ENCODE results near the gene OVCA2.

DNA sequence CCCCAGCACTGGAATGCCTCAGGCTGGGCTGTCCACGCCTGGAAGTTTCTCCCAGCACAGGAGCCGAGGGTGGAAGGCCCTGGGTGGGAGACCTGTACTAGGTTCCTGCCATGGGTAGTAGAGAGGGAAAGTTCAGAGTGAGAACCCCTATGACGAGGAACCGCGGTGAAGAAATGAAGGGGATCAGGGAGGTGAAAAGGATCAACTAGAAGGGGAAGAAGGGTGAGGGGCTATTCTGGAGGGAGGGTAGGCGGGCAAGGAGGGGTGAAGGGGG lies 18.5 kb downstream of the OVCA2 start:
- TF ChIP-seq, protein P1, sequence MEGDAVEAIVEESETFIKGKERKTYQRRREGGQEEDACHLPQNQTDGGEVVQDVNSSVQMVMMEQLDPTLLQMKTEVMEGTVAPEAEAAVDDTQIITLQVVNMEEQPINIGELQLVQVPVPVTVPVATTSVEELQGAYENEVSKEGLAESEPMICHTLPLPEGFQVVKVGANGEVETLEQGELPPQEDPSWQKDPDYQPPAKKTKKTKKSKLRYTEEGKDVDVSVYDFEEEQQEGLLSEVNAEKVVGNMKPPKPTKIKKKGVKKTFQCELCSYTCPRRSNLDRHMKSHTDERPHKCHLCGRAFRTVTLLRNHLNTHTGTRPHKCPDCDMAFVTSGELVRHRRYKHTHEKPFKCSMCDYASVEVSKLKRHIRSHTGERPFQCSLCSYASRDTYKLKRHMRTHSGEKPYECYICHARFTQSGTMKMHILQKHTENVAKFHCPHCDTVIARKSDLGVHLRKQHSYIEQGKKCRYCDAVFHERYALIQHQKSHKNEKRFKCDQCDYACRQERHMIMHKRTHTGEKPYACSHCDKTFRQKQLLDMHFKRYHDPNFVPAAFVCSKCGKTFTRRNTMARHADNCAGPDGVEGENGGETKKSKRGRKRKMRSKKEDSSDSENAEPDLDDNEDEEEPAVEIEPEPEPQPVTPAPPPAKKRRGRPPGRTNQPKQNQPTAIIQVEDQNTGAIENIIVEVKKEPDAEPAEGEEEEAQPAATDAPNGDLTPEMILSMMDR (IDR thresholded peaks at IDR 0.05): no peak
- TF ChIP-seq POLR2A (IDR thresholded peaks at IDR 0.05): no peak
- no peak for TF ChIP-seq EP300 (IDR thresholded peaks at IDR 0.05)
- no peak for TF ChIP-seq POLR2AphosphoS5 (IDR thresholded peaks at IDR 0.05)

Data from suprapubic skin (tissue), 4 donors.